SK-N-SH treated with all-trans-retinoic acid at 6 μM for 48 hours (cell line): ENCODE data around the gene GPC3.

Experiments
- ATAC-seq: fragments of 200-7000 bp; cut with Tn5 transposase; 3 replicates; pipeline ENCODE4 v1.9.1; 2020; ENCODE audit warnings: mild to moderate bottlenecking, moderate library complexity
- ARNTL ChIP-seq: fragments of 450-650 bp; formaldehyde crosslinking; IDR thresholded peaks from 2 replicates; pipeline ENCODE4 v1.5.0; 2020; ENCODE audit warnings: low read depth, mild to moderate bottlenecking, moderate library complexity, borderline replicate concordance
- CREB5 ChIP-seq: fragments of 250-450 bp; sonication (Bioruptor Pico); IDR thresholded peaks from 2 replicates; pipeline ENCODE4 v1.5.1; 2020; ENCODE audit warnings: low read depth, mild to moderate bottlenecking, moderate library complexity
- CSDC2 ChIP-seq: fragments of 250-450 bp; sonication (Bioruptor Pico); IDR thresholded peaks from 2 replicates; pipeline ENCODE4 v1.5.0; 2020; ENCODE audit warnings: mild to moderate bottlenecking, moderate library complexity
- ESRRG ChIP-seq: fragments of 250-450 bp; sonication (Bioruptor Pico); IDR thresholded peaks from 2 replicates; pipeline ENCODE4 v1.6.1; 2021; ENCODE audit warnings: mild to moderate bottlenecking
- GLIS3 ChIP-seq: fragments of 250-450 bp; sonication (Bioruptor Pico); IDR thresholded peaks from 2 replicates; pipeline ENCODE4 v1.5.0; 2020; ENCODE audit warnings: mild to moderate bottlenecking, moderate library complexity
- ISL1 ChIP-seq: fragments of 250-450 bp; sonication (Bioruptor Pico); IDR thresholded peaks from 2 replicates; pipeline ENCODE4 v2.1.2; 2022; ENCODE audit warnings: mild to moderate bottlenecking, moderate library complexity
- OSR1 ChIP-seq: fragments of 250-450 bp; sonication (Bioruptor Pico); IDR thresholded peaks from 2 replicates; pipeline ENCODE4 v1.8.0; 2022; ENCODE audit warnings: moderate library complexity, mild to moderate bottlenecking, inconsistent platforms
- PATZ1 ChIP-seq: fragments of 250-450 bp; sonication (Bioruptor Pico); IDR thresholded peaks from 2 replicates; pipeline ENCODE4 v1.8.0; 2020; ENCODE audit warnings: mild to moderate bottlenecking, moderate library complexity, borderline replicate concordance
- PPARA ChIP-seq: fragments of 250-450 bp; sonication (Bioruptor Pico); IDR thresholded peaks from 2 replicates; pipeline ENCODE4 v1.5.0; 2020; ENCODE audit warnings: mild to moderate bottlenecking, borderline replicate concordance
- RARB ChIP-seq: fragments of 250-450 bp; sonication (Bioruptor Pico); IDR thresholded peaks from 2 replicates; pipeline ENCODE4 v1.8.0; 2021; ENCODE audit warnings: mild to moderate bottlenecking, moderate library complexity
- SNAI2 ChIP-seq: fragments of 250-450 bp; sonication (Bioruptor Pico); IDR thresholded peaks from 2 replicates; pipeline ENCODE4 v1.5.0; 2020; ENCODE audit warnings: mild to moderate bottlenecking, moderate library complexity
- TCF4 ChIP-seq: fragments of 250-450 bp; sonication (Bioruptor Pico); IDR thresholded peaks from 2 replicates; pipeline ENCODE4 v1.8.0; 2021; ENCODE audit warnings: mild to moderate bottlenecking, moderate library complexity, borderline replicate concordance
- TOX ChIP-seq: fragments of 250-450 bp; sonication (Bioruptor Pico); IDR thresholded peaks from 2 replicates; pipeline ENCODE4 v1.8.0; 2021; ENCODE audit warnings: mild to moderate bottlenecking, moderate library complexity, borderline replicate concordance
- TSHZ2 ChIP-seq: fragments of 250-450 bp; sonication (Bioruptor Pico); IDR thresholded peaks from 2 replicates; pipeline ENCODE4 v1.5.0; 2020; ENCODE audit warnings: mild to moderate bottlenecking, moderate library complexity
- ZC3H10 ChIP-seq: fragments of 250-450 bp; sonication (Bioruptor Pico); IDR thresholded peaks from 2 replicates; pipeline ENCODE4 v1.5.1; 2021; ENCODE audit warnings: mild to moderate bottlenecking, moderate library complexity
- ZFP3 ChIP-seq: fragments of 250-450 bp; sonication (Bioruptor Pico); IDR thresholded peaks from 2 replicates; pipeline ENCODE4 v1.5.0; 2020; ENCODE audit warnings: mild to moderate bottlenecking, moderate library complexity
- ZFP30 ChIP-seq: fragments of 450-650 bp; formaldehyde crosslinking; IDR thresholded peaks from 2 replicates; pipeline ENCODE4 v1.5.0; 2022; ENCODE audit warnings: mild to moderate bottlenecking, moderate library complexity
- ZNF565 ChIP-seq: fragments of 450-650 bp; formaldehyde crosslinking; conservative IDR thresholded peaks from 2 replicates; pipeline ENCODE4 v1.5.0; 2020; ENCODE audit warnings: low read depth, mild to moderate bottlenecking, moderate library complexity
- ZNF70 ChIP-seq: fragments of 450-650 bp; formaldehyde crosslinking; IDR thresholded peaks from 2 replicates; pipeline ENCODE4 v1.5.0; 2020; ENCODE audit warnings: mild to moderate bottlenecking, moderate library complexity
- ZNF8 ChIP-seq: fragments of 450-650 bp; formaldehyde crosslinking; IDR thresholded peaks from 2 replicates; pipeline ENCODE4 v1.5.0; 2020; ENCODE audit warnings: mild to moderate bottlenecking, moderate library complexity
- TF ChIP-seq, protein P1 (sequence below): fragments of 250-450 bp; sonication (Bioruptor Pico); IDR thresholded peaks from 2 replicates; pipeline ENCODE4 v1.5.1; 2021; ENCODE audit warnings: mild to moderate bottlenecking, moderate library complexity

The GPC3 gene

GRCh38 chrX:133913009-133913408 lies 72.4 kb downstream of the GPC3 start:
- ATAC-seq, result no peak
- TF ChIP-seq ZFP30 (CRISPR knock-in tag) (no peak), ESRRG (no peak), TOX (CRISPR knock-in tag) (no peak), PPARA (no peak), ZNF8 (no peak), ZFP3 (no peak), ISL1 (no peak), OSR1 (CRISPR knock-in tag) (no peak), PATZ1 (CRISPR knock-in tag) (no peak), SNAI2 (CRISPR knock-in tag) (no peak), RARB (CRISPR knock-in tag) (no peak), TSHZ2 (CRISPR knock-in tag) (no peak), CREB5 (no peak)

GRCh38 chrX:133911825-133912495 lies 73.4 kb downstream of the GPC3 start:
- no peak for ATAC-seq

GRCh38 chrX:133910539-133910938 lies 74.9 kb downstream of the GPC3 start:
- ATAC-seq, result no peak
- TF ChIP-seq ESRRG (no peak), ISL1 (no peak), PPARA (no peak), ZC3H10 (no peak), ZNF70 (CRISPR knock-in tag) (no peak), CSDC2 (no peak), TSHZ2 (CRISPR knock-in tag) (no peak), ZNF565 (CRISPR knock-in tag) (no peak), ZFP30 (CRISPR knock-in tag) (no peak), TOX (CRISPR knock-in tag) (no peak), TCF4 (CRISPR knock-in tag) (no peak), OSR1 (CRISPR knock-in tag) (no peak), CREB5 (no peak)

More at GRCh38 chrX:133911825-133912495, 73.4 kb downstream of the GPC3 start:
- TF ChIP-seq ZC3H10 (no peak), CSDC2 (no peak), ZNF8 (no peak), ZFP3 (no peak)

- ATAC-seq, result no peak
- TF ChIP-seq, protein P1, sequence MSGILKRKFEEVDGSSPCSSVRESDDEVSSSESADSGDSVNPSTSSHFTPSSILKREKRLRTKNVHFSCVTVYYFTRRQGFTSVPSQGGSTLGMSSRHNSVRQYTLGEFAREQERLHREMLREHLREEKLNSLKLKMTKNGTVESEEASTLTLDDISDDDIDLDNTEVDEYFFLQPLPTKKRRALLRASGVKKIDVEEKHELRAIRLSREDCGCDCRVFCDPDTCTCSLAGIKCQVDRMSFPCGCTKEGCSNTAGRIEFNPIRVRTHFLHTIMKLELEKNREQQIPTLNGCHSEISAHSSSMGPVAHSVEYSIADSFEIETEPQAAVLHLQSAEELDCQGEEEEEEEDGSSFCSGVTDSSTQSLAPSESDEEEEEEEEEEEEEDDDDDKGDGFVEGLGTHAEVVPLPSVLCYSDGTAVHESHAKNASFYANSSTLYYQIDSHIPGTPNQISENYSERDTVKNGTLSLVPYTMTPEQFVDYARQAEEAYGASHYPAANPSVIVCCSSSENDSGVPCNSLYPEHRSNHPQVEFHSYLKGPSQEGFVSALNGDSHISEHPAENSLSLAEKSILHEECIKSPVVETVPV (CRISPR knock-in tag), result no peak
- TF ChIP-seq OSR1 (CRISPR knock-in tag) (no peak), TSHZ2 (CRISPR knock-in tag) (no peak), TOX (CRISPR knock-in tag) (no peak), ESRRG (no peak), ARNTL (no peak), TCF4 (CRISPR knock-in tag) (no peak), GLIS3 (CRISPR knock-in tag) (no peak), CSDC2 (no peak), SNAI2 (CRISPR knock-in tag) (no peak), ZNF565 (CRISPR knock-in tag) (no peak), RARB (CRISPR knock-in tag) (no peak), ISL1 (no peak)
Observed at GRCh38 chrX:133909888-133910287, 75.5 kb downstream of the GPC3 start.
